Activated CD8-positive, alpha-beta T cell treated with anti-CD3 and anti-CD28 coated beads, Interleukin-2, amount 10 ng/mL, durations not matched to agents 7 days and 5 days (primary cell): ENCODE results near the gene RIN3. TPM values are rescaled to one million over a fixed set of nuclear protein-coding genes. Genes with fewer than 3 reads are reported as not detected.
"Not testable (repeated sequence)": the region's sequence is repeated elsewhere in the genome, so short reads cannot be mapped to it uniquely, and the experiment has no call there.

ENCODE experiments used
- ATAC-seq: fragments of 150-1000 bp; cut with Tn5 transposase; one replicate; pipeline ENCODE4 v1.10.0; 2021; ENCODE audit warnings: moderate library complexity
- CTCF ChIA-PET: fragments of 350-600 bp; sonication (Branson Sonifier 250); formaldehyde crosslinking; loops from one replicate; lab custom pipeline; 2021; ENCODE audit warnings: antibody characterized with exemption; lab: Charles Lee
- POLR2A ChIA-PET: fragments of 350-600 bp; sonication (Branson Sonifier 250); formaldehyde crosslinking; loops from one replicate; lab custom pipeline; 2021; ENCODE audit warnings: antibody characterized with exemption; lab: Charles Lee
- DNase-seq: peaks from one replicate; pipeline ENCODE4 v3.0.0-alpha.2; 2020
- H3K27ac Mint-ChIP-seq: one replicate; pipeline ENCODE4 v1.8.0; 2021; ENCODE audit warnings: mild to moderate bottlenecking, mixed read lengths
- H3K27me3 Mint-ChIP-seq: one replicate; pipeline ENCODE4 v1.8.0; 2021; ENCODE audit warnings: low read depth, mixed read lengths
- H3K36me3 Mint-ChIP-seq: one replicate; pipeline ENCODE4 v1.8.0; 2021; ENCODE audit warnings: low read depth, mixed read lengths
- H3K4me1 Mint-ChIP-seq: one replicate; pipeline ENCODE4 v1.8.0; 2021; ENCODE audit warnings: low read depth, mixed read lengths
- H3K4me3 Mint-ChIP-seq: one replicate; pipeline ENCODE4 v1.8.0; 2021; ENCODE audit warnings: mild to moderate bottlenecking, mixed read lengths
- H3K9me3 Mint-ChIP-seq: one replicate; pipeline ENCODE4 v1.8.0; 2022; ENCODE audit warnings: mixed read lengths; ENCODE audit not compliant: insufficient read depth
- total RNA-seq, 2 experiments: library from RNA; stranded (reverse); gene quantifications; one replicate each; pipeline ENCODE4 v1.2.3, GENCODE V29; 2021

The RIN3 gene
- total RNA-seq, 2 experiments from 2014 or later, result 85.6 to 89.0 TPM

- POLR2A ChIA-PET, result no interaction called here
- peaks cover 19% of the 10 kb centered on the region for H3K27me3 Mint-ChIP-seq
- H3K36me3 Mint-ChIP-seq, result no peaks in the 10 kb centered on the region
- H3K27ac Mint-ChIP-seq, result no peak overlapping the region
- peaks cover 3% of the 10 kb centered on the region for H3K4me1 Mint-ChIP-seq
- no peaks in the 10 kb centered on the region for H3K9me3 Mint-ChIP-seq
- DNase-seq, result no peak
- no peak for ATAC-seq
- H3K4me3 Mint-ChIP-seq, result no peak overlapping the region
- CTCF ChIA-PET, result interaction anchor here (1.4 kb wide), 1 partner anchor 18 kb away, joined by 4 read pairs; no protein-coding TSS in a partner anchor
Measured at GRCh38 chr14:92704821-92705220, 191.2 kb downstream of the RIN3 start.

- peaks cover 3% of the 10 kb centered on the region for H3K4me1 Mint-ChIP-seq
- ChIA-PET CTCF (interaction anchor here (1.2 to 1.4 kb wide), 2 partner anchors 8 to 20 kb away, joined by 3 to 4 read pairs; no protein-coding TSS in a partner anchor), POLR2A (no interaction called here)
- H3K36me3 Mint-ChIP-seq, result no peaks in the 10 kb centered on the region
- no peak for DNase-seq
- H3K27me3 Mint-ChIP-seq, result peaks cover 9% of the 10 kb centered on the region
- H3K9me3 Mint-ChIP-seq, result no peaks in the 10 kb centered on the region
- no peak for ATAC-seq
- no peak overlapping the region for H3K27ac Mint-ChIP-seq
- no peak overlapping the region for H3K4me3 Mint-ChIP-seq
Measured at GRCh38 chr14:92706386-92706785, 192.8 kb downstream of the RIN3 start.

GRCh38 chr14:92709340-92710000, 195.9 kb downstream of the RIN3 start:
- ChIA-PET CTCF (interaction anchor here (1.2 kb wide), 1 partner anchor 75 kb away, joined by 5 read pairs; no protein-coding TSS in a partner anchor), POLR2A (no interaction called here)
- H3K9me3 Mint-ChIP-seq, result no peaks in the 10 kb centered on the region
- H3K27ac Mint-ChIP-seq, result no peak overlapping the region
- DNase-seq, result no peak
- no peak for ATAC-seq
- no peak overlapping the region for H3K4me3 Mint-ChIP-seq
- H3K36me3 Mint-ChIP-seq, result no peaks in the 10 kb centered on the region
- no peaks in the 10 kb centered on the region for H3K27me3 Mint-ChIP-seq
- H3K4me1 Mint-ChIP-seq, result no peaks in the 10 kb centered on the region

GRCh38 chr14:92710001-92710341, 196.4 kb downstream of the RIN3 start:
- Mint-ChIP-seq H3K36me3 (no peaks in the 10 kb centered on the region), H3K27me3 (no peaks in the 10 kb centered on the region), H3K4me3 (no peak overlapping the region), H3K9me3 (no peaks in the 10 kb centered on the region), H3K4me1 (no peaks in the 10 kb centered on the region), H3K27ac (no peak overlapping the region)
- CTCF ChIA-PET, result interaction anchor here (1.2 to 1.4 kb wide), 2 partner anchors 71 to 74 kb away, joined by 4 to 5 read pairs; no protein-coding TSS in a partner anchor
- no peak for DNase-seq
- ATAC-seq, result no peak
- POLR2A ChIA-PET, result no interaction called here

- ATAC-seq (no peak), DNase-seq (no peak)
- Mint-ChIP-seq H3K27ac (no peak overlapping the region), H3K4me3 (no peak overlapping the region), H3K27me3 (no peaks in the 10 kb centered on the region), H3K36me3 (no peaks in the 10 kb centered on the region), H3K9me3 (no peaks in the 10 kb centered on the region), H3K4me1 (no peaks in the 10 kb centered on the region)
- CTCF ChIA-PET, result interaction anchor here (0.7 to 4.4 kb wide), 5 partner anchors 9 to 77 kb away, joined by 3 to 44 read pairs (median 12); no protein-coding TSS in a partner anchor
- POLR2A ChIA-PET, result no interaction called here
Measured at GRCh38 chr14:92711976-92712653, 198.5 kb downstream of the RIN3 start.

- no peak for DNase-seq
- CTCF ChIA-PET, result interaction anchor here (0.7 to 4.4 kb wide), 5 partner anchors 9 to 78 kb away, joined by 4 to 44 read pairs (median 12); no protein-coding TSS in a partner anchor
- H3K27me3 Mint-ChIP-seq, result no peaks in the 10 kb centered on the region
- H3K36me3 Mint-ChIP-seq, result no peaks in the 10 kb centered on the region
- no peak overlapping the region for H3K27ac Mint-ChIP-seq
- ATAC-seq, result no peak
- POLR2A ChIA-PET, result no interaction called here
- no peak overlapping the region for H3K4me3 Mint-ChIP-seq
- no peaks in the 10 kb centered on the region for H3K9me3 Mint-ChIP-seq
- H3K4me1 Mint-ChIP-seq, result no peaks in the 10 kb centered on the region
Measured at GRCh38 chr14:92712654-92713051, 199.1 kb downstream of the RIN3 start.

GRCh38 chr14:92714739-92715307, 201.2 kb downstream of the RIN3 start:
- H3K4me1 Mint-ChIP-seq, H3K36me3 Mint-ChIP-seq, H3K27me3 Mint-ChIP-seq, H3K9me3 Mint-ChIP-seq, H3K27ac Mint-ChIP-seq, POLR2A ChIA-PET, H3K4me3 Mint-ChIP-seq: not testable (repeated sequence)
- peak; percentile 87 for ATAC-seq
- CTCF ChIA-PET, result interaction anchor here (0.6 to 4.4 kb wide), 14 partner anchors 11 to 206 kb away, joined by 3 to 44 read pairs (median 3); no protein-coding TSS in a partner anchor
- DNase-seq, result peak; percentile 90

- H3K27me3 Mint-ChIP-seq, result no peaks in the 10 kb centered on the region
- no peak overlapping the region for H3K27ac Mint-ChIP-seq
- ChIA-PET CTCF (interaction anchor here (1.8 kb wide), 1 partner anchor 70 kb away, joined by 5 read pairs; no protein-coding TSS in a partner anchor), POLR2A (interaction anchor here (0.8 kb wide), 1 partner anchor 178 kb away, joined by 3 read pairs; no protein-coding TSS in a partner anchor)
- no peaks in the 10 kb centered on the region for H3K4me1 Mint-ChIP-seq
- H3K36me3 Mint-ChIP-seq, result no peaks in the 10 kb centered on the region
- no peak overlapping the region for H3K4me3 Mint-ChIP-seq
- DNase-seq (no peak), ATAC-seq (no peak)
- no peaks in the 10 kb centered on the region for H3K9me3 Mint-ChIP-seq
Measured at GRCh38 chr14:92716131-92716530, 202.6 kb downstream of the RIN3 start.

GRCh38 chr14:92717571-92718042, 204.0 kb downstream of the RIN3 start:
- POLR2A ChIA-PET, result no interaction called here

GRCh38 chr14:92718664-92719063, 205.1 kb downstream of the RIN3 start:
- H3K9me3 Mint-ChIP-seq, result no peaks in the 10 kb centered on the region

More at GRCh38 chr14:92717571-92718042, 204.0 kb downstream of the RIN3 start:
- CTCF ChIA-PET, result interaction anchor here (1.0 to 2.8 kb wide), 3 partner anchors 14 to 67 kb away, joined by 3 to 9 read pairs (median 4); no protein-coding TSS in a partner anchor
- Mint-ChIP-seq H3K4me1 (no peaks in the 10 kb centered on the region), H3K27me3 (peaks cover 2% of the 10 kb centered on the region), H3K36me3 (no peaks in the 10 kb centered on the region), H3K27ac (no peak overlapping the region), H3K4me3 (no peak overlapping the region), H3K9me3 (no peaks in the 10 kb centered on the region)
- DNase-seq (no peak), ATAC-seq (no peak)

GRCh38 chr14:92719421-92719820, 205.8 kb downstream of the RIN3 start:
- H3K4me3 Mint-ChIP-seq, result no peak overlapping the region
- no peak overlapping the region for H3K27ac Mint-ChIP-seq
- no peaks in the 10 kb centered on the region for H3K4me1 Mint-ChIP-seq
- ChIA-PET CTCF (interaction anchor here (2.8 kb wide), 1 partner anchor 65 kb away, joined by 9 read pairs; no protein-coding TSS in a partner anchor), POLR2A (no interaction called here)
- no peaks in the 10 kb centered on the region for H3K36me3 Mint-ChIP-seq
- peaks cover 2% of the 10 kb centered on the region for H3K27me3 Mint-ChIP-seq
- ATAC-seq, result no peak
- DNase-seq, result no peak
- H3K9me3 Mint-ChIP-seq, result no peaks in the 10 kb centered on the region

More at GRCh38 chr14:92718664-92719063, 205.1 kb downstream of the RIN3 start:
- ChIA-PET POLR2A (no interaction called here), CTCF (interaction anchor here (0.9 to 2.8 kb wide), 3 partner anchors 32 to 69 kb away, joined by 3 to 9 read pairs (median 3); no protein-coding TSS in a partner anchor)
- Mint-ChIP-seq H3K27me3 (peaks cover 2% of the 10 kb centered on the region), H3K27ac (no peak overlapping the region), H3K4me3 (no peak overlapping the region), H3K4me1 (no peaks in the 10 kb centered on the region), H3K36me3 (no peaks in the 10 kb centered on the region)
- ATAC-seq, result no peak
- no peak for DNase-seq
